ENCODE data around the gene FBN3. TPM values are rescaled to one million over a fixed set of nuclear protein-coding genes. Genes with fewer than 3 reads are reported as not detected.
"Not testable (repeated sequence)": the region's sequence is repeated elsewhere in the genome, so short reads cannot be mapped to it uniquely, and the experiment has no call there.

The FBN3 gene
- total RNA-seq (2014; rRNA removed; shearing (Covaris generic)), result 0.55 and 0.81 TPM in 2 replicates

DNA sequence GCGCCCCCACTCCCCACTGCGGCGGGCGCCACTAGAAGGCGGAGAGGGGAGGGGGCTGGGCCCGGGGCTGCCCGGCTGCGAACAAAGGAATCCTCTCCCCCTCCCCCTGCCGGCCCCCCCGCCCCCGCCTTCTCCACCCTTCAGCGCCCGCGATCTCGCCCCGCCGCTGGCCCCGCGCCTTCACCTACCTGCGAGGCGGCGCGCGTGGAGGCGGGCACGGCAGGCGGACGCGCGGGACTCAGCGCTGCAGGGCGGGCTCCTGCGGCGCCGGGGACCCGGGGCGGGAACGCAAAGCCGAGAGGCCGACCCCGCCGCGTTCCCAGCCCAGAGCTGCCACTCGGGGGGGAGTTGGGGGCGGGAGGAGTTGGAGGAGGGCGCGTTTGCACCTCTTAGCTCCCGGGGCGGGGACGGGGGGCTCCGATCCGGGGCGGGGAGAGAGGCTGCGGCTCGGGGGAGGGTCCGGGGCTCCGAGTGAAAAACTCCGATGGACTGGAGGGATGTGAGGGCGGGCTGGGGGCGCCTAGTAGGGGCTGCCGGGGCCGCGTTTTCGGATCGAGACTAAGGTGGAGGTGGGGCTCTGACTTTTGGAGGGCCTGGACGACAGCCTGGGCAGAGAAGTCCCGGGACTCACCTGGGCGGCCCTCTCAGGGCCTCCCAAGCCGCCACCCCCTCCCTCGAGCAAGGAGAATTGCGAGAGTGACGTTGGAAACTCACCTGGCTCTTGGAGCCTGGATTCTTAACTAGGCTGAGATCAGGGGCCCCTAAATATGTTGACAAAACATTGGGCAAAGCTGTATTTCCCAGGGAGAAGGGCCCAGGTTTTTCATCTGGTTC, at the start of gene FBN3:
Gene FBN3, minus strand, starts transcription at position 332 of the 834 bp plus-strand sequence. CDS start 2,112 bp downstream, outside the sequence.
- in situ Hi-C loops (cut with HindIII; ENCODE audit: low sequenced_read_pairs), result no loop called here
- DNase-seq (ENCODE audit: low spot score), result no peak

DNA sequence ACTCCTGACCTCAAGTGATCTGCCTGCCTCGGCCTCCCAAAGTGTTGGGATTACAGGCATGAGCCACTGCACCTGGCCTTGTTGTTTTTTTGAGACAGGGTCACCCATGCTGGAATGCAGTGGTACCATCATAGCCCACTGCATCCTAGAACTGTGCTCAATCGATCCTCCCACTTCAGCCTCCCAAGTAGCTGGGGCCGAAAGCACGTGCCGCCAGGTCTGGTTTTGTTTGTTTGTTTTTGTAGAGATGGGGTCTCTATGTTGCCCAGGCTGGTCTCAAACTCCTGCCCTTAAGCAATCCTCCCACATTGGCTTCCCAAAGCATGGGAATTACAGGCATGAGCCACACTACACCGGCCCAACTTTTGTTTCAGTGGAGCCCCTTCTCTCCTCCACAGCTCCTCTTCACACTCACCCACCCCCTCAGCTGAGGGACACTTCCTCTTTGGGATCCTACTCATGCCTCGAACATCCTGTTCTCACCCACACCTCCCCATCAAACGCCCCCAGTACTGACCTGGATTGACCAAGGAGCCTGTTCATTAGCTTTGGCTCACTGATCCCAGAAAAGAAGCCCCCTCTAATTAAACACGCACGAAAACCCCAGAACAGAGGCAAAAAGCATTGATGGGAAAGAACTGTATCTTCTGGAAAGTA, 47.0 kb upstream of the FBN3 start:
- no peak for DNase-seq (ENCODE audit: low spot score)
- in situ Hi-C loops (cut with HindIII; ENCODE audit: low sequenced_read_pairs), result no loop called here

DNA sequence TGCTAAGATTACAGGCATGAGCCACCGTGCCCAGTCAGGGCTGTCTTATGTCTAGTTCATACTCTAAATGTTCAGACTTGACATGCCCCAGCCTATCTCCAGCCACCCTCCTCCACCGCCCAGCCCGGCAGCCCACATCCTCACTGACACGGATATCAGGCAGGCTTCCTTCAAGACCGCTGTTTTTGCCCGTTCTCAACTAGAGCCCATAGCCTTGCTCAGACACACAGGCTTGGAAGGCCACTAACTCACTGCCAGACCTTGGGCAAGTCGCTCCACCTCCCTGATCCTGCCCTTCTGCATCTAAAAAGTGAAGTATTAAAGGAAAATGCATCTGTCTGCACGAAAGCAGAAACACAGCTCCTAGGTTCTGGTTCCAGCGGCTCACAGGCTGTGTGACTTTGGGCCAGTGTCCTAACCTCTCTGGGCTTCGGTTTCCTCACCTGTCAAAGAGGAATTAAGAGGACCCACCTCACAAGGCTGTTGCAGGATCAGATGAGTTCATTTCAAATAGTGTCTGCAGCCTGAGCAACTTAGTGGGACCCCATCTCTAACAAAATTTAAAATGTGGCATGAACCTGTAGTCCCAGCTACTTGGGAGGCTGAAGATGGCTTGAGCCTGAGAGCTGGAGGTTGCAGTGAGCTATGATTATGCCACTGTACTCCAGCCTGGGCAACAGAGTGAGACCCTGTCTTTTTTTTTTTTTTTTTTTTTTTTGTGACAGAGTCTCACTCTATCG, 45.3 kb upstream of the FBN3 start:
- in situ Hi-C loops (cut with HindIII; ENCODE audit: low sequenced_read_pairs), result no loop called here
- no peak for DNase-seq (ENCODE audit: low spot score)

DNA sequence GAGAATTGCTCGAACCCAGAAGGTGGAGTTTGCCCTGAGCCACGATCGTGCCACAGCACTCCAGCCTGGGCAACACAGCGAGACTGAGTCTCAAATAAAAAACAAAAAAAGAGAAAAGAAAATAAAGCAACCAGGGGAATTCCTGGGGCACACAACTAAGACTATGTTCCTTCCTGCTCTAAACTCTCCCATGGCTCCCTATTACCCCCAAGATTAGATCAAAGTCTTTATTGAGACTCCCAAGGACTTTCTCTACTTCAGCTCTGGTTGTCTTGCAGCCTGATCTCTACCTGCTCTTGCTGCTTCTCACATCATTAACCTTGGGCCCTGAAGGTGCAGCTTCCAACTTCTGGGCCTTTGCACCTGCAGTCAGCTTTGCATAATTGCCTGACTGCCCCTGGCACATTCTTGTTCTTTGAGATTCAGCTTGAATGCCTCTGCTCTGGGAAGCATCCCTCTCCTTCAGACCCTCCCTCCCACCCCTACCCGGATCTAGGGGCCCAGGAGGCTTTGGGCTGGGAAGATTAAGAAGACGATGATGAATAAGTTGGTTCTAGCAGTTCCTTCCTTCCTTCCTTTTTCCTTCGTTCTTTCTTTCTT, 42.9 kb upstream of the FBN3 start:
- in situ Hi-C loops (cut with HindIII; ENCODE audit: low sequenced_read_pairs), result no loop called here
- no peak for DNase-seq (ENCODE audit: low spot score)

DNA sequence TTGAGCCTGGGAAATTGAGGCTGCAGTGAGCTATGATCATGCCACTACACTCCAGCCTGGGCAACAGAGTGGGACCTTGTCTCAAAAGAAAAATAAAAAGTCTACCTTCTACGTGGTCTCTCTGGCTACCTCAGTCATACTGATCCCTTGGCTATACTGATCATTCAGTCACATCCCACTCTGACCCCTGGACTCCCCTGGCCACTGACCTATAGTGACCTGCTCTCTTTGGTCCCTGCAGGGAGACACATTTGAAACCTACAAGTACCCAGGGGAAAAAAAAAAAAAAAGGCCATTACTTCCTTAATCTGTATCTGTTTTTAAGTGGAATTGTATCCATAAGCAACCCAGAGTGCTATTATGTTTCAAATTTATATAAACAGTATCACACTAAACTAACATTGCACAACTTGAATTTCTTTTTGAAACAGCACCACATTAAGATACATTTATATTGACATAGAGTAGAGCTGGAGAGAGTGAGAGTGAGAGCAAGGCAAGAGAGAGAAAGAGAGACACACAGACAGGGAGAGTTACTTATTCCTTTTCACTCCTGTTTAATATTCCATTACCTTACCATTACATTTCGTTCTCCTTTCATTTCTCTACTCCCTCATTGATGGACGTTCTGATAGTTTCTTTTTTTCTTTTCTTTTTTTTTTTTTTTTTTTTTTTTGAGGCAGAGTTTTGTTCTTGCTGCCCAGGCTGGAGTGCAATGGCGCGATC, 36.1 kb upstream of the FBN3 start:
- no peak for DNase-seq (ENCODE audit: low spot score)
- in situ Hi-C loops (cut with HindIII; ENCODE audit: low sequenced_read_pairs), result no loop called here

DNA sequence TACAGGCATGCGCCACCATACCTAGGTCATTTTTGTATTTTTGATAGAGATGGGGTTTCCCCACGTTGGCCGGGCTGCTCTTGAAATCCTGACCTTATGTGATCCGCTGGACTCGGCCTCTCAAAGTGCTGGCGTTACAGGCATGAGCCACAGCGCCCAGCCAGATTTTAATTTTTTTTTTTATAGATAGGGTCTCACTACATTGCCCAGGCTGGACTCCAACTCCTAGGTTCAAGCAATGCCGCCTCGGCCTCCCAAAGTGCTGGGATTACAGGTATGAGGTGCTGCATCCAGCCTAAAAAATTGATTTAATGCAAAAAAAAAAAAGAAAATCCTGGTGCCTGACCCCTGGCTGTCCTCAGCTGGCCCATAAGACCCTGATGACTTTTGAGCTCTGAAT, 34.9 kb upstream of the FBN3 start:
- no peak for DNase-seq (ENCODE audit: low spot score)
- in situ Hi-C loops (cut with HindIII; ENCODE audit: low sequenced_read_pairs), result no loop called here

DNA sequence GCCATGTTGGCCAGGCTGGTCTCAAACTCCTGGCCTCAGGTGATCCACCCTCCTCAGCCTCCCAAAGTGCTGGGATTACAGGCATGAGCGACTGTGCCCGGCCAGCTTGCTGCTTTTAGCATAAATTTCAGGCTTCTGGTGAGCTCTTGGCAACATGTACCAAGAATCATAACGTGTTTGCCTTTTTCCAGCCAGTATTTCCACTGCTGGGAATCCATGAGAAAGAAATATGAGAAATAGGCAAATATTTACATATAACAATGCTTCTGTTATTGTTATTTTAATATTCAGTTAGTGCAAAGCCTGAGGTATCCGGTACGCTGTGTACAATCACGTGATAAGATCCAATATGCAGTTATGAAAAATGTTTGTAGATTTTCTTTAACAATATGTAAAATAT, 30.6 kb upstream of the FBN3 start:
- in situ Hi-C loops (cut with HindIII; ENCODE audit: low sequenced_read_pairs), result no loop called here
- DNase-seq (ENCODE audit: low spot score), result no peak

DNA sequence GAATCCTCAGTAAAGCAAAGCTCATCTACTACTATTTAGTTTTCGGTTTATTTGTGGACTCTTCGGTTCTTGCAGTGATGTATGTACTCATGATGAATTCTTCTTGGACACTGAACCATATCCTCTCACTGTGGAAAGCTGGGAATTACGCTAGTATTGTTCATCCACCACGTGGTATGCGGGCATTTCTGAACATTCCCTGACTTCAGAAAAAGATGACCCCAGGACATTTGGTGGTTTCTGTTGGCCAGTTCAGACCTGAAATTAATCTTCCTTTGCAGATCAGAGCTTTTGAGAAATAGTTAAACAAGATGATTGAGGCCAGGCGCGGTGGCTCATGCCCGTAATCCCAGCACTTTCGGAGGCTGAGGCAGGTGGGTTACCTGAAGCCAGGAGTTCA, 25.3 kb upstream of the FBN3 start:
- no peak for DNase-seq (ENCODE audit: low spot score)
- in situ Hi-C loops (cut with HindIII; ENCODE audit: low sequenced_read_pairs), result no loop called here

DNA sequence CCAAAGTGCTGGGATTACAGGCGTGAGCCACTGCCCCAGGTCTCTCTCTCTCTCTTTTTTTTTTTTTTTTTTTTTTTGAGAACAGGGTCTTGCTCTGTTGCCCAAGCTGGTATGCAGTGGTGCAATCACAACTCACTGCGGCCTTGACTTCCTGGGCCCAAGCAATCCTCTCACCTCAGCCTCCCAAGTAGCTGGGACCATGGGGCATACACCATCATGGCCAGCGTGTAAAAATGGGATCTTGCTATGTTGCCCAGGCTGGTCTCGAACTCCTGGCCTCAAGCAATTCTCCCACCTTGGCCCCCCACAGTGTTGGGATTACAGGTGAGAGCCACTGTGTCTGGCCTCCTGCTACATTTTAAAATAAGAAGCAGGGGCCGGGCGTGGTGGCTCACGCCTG, 19.1 kb upstream of the FBN3 start:
- DNase-seq (ENCODE audit: low spot score), result no peak
- in situ Hi-C loops (cut with HindIII; ENCODE audit: low sequenced_read_pairs), result no loop called here

DNA sequence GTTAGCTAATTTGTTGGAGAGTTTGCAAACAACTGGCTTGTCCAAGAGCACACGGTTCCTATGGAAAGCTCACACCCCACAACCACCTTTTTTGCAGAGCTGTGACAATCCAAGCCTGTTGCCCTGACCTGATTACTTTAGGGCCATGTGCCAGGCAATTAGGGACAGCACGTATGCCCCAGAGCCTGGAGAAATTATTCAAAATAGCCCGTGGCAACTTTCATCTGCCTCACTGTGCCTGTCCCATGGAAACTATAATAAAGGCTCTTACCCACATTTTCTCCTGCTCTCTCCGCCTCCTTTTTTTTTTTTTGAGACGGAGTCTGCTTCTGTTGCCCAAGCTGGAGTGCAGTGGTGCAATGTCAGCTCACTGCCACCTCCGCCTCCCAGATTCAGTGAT, 18.6 kb upstream of the FBN3 start:
- in situ Hi-C loops (cut with HindIII; ENCODE audit: low sequenced_read_pairs), result no loop called here

DNA sequence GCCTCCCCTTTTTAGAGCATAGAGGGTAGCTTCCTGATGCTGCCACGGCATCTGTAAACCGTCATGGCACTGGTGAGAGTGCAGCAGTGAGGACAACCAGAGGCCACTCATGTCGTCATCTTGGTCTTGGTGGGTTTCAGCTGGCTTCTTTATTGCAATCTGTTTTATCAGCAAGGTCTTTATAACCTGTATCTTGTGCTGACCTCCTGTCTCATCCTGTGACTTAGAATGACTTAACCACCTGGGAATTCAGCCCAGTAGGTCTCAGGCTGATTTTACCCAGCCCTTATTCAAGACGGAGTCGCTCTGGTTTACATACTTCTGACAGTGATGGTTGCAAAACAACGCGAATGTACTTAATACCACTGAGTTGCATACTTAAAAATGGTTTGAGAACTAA, 14.4 kb upstream of the FBN3 start:
- in situ Hi-C loops (cut with HindIII; ENCODE audit: low sequenced_read_pairs), result no loop called here
- no peak for DNase-seq (ENCODE audit: low spot score)

More for the DNA sequence above, 18.6 kb upstream of the FBN3 start:
- DNase-seq (ENCODE audit: low spot score), result no peak

DNA sequence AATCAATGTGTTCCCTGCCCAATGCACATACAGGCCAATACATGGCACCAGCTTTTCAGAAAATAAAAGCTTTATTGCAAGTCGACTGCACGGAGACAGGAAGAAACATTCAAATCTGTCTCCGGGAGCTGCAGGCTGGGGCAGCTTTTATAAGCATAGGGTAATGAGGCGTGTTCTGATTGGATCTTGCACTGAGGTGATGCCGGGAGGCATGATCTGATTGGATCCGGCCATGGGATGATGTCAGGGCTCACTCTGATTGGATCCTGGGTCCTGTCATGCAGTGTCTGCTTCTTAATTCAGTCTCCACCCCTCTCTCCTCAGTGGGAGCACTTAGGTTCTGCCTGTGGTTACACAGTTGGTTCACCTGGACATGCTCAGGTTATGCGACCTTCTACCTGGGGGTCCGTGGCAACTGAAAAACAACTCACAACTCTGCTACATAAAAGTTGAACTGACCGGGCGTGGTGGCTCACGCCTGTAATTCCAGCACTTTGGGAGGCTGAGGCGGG, 11.8 kb upstream of the FBN3 start:
- DNase-seq (ENCODE audit: low spot score), result peak; percentile 69
- in situ Hi-C loops (cut with HindIII; ENCODE audit: low sequenced_read_pairs), result no loop called here

DNA sequence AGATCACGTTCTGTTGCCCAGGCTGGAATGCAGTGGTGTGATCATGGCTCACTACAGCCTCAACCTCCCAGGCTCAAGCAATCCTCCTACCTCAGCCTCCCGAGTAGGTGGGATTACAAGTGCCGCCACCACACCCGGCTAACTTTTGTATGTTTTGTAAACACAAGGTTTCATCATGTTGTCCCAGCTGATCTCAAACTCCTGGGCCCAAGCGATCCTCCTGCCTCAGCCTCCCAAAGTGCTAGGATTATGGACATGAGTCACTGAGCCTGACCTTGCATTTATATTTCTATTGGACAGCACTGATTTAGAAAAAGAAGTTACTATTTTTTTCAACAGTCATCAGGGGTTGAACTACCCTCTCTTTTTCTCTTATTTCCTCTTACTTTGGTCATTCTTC, 9.9 kb upstream of the FBN3 start:
- DNase-seq (ENCODE audit: low spot score); in situ Hi-C loops (cut with HindIII; ENCODE audit: low sequenced_read_pairs): not testable (repeated sequence)

DNA sequence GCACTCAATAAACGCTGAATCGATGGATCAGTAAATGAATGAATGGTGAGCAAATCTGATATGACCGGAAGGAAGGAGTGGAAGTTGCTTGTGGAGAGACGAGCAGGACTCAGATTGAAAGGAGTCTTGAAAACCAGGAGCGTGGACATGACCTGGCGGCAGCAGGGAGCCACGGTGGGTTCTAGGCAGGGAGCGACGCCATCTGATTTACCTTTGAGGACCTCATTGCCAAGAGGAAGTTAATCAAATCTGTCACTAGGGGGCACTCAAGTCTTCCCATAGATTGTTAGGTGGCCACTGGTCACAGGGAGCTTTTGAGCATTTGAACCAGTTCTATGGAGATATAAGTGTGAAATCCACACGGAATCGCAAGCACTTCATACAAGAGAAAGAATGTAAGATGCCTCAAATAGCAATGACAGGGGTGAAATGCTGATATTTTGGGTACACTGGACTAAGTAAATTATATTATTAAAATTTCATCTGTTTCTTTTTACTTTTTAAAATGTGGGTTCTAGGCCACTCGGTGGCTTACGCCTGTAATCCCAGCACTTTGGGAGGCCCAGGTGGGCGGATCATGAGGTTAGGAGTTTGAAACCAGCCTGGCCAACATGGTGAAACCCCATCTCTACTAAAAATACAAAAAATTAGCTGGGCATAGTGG, 9.2 kb upstream of the FBN3 start:
- in situ Hi-C loops (cut with HindIII; ENCODE audit: low sequenced_read_pairs), result no loop called here
- DNase-seq (ENCODE audit: low spot score), result peak; percentile 92

DNA sequence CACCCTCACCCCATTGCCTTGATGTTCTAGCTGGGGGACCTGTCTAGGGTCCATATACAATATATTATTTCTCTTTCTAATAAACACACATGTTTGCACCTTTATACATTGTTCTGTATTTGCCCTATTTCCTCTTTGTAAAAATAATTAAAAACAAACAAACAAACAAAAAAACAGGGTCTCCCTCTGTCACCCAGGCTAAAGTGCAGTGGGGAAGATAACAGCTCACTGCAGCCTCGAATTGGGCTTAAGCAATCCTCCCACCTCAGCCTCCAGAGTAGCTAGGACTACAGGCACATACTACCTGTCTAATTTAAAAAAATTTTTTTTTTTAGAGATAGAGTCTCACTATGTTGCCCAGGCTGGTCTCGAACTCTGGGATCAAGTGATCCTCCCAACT, 5.9 kb upstream of the FBN3 start:
- DNase-seq (ENCODE audit: low spot score), result no peak
- in situ Hi-C loops (cut with HindIII; ENCODE audit: low sequenced_read_pairs), result no loop called here

DNA sequence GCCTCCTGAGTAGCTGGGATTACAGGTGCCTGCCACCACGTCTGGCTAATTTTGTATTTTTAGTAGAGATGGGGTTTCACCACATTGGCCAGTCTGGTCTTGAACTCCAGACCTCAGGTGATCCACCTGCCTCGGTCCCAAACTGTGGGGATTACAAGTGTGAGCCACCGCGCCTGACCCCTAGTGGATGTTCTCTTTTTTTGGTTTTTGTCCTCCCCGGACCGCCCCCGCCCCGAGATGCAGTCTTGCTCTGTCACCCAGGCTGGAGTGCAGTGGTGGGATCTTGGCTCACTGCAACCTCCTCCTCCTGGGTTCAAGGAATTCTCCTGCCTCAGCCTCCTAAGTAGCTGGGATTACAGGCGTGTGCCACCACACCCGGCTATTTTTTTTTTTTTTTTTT, 4.6 kb upstream of the FBN3 start:
- DNase-seq (ENCODE audit: low spot score); in situ Hi-C loops (cut with HindIII; ENCODE audit: low sequenced_read_pairs): not testable (repeated sequence)

DNA sequence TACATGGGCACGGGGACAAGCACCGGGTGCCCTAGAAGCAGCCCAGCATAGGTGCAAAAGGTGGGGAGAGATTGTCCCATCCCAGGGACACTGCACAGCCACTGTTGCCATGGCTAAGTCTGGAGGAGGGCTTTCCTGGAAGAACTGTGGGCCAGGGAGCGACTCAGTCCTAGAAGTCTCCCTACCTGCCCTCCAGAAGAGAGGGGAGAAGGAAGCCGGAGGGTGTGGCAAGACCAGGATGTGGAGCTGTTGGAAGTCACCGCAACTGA, 2.3 kb upstream of the FBN3 start:
- in situ Hi-C loops (cut with HindIII; ENCODE audit: low sequenced_read_pairs), result no loop called here

DNA sequence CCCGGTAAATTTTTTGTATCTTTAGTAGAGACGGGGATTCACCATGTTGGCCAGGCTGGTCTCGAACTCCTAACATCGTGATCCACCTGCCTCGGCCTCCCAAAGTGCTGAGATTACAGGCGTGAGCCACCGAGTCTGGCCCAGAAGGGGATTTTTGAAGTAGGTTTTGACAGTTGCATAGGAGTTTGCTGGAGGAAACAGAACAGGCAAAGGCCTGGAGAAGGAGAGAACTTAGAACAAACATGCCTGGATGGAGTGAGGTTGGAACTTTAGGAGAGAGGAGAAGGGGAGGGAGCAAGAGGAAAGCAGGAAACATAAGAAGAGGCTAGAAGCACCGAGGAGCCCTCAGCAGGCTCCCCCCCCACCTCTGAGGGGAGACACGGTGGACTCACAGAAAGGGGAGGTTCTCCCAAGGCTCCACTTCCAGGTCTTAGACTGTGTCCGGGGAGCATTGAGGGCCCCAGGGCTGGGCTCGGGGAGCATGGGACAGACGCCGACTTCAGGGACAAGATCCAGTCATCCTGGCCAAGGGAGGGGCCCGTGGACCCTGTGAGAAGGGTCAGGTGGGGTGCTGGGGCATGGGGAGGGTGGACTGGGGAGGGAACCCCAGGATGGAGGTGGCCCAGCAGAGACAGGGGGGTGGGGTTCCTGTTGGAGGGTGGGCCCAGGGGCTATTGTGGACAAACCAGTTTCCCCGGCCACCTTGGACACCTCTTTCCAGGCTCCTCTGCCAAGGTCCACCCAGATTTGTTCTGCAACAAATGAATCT, 1.8 kb upstream of the FBN3 start:
- no peak for DNase-seq (ENCODE audit: low spot score)

More for the DNA sequence above, 2.3 kb upstream of the FBN3 start:
- DNase-seq (ENCODE audit: low spot score), result no peak

More for the DNA sequence above, 1.8 kb upstream of the FBN3 start:
- in situ Hi-C loops (cut with HindIII; ENCODE audit: low sequenced_read_pairs), result no loop called here
